WTC11 (cell line): ENCODE results near the gene CCHCR1. TPM values are rescaled to one million over a fixed set of nuclear protein-coding genes. Genes with fewer than 3 reads are reported as not detected.

ENCODE experiments used
- ATAC-seq: fragments of 200-7000 bp; cut with Tn5 transposase; 2 replicates; pipeline ENCODE4 v1.10.0; 2021; ENCODE audit warnings: mild to moderate bottlenecking, moderate library complexity
- CTCF ChIA-PET: fragments of 300-600 bp; sonication (Branson Sonifier 250); formaldehyde crosslinking; loops from one replicate; lab custom pipeline; 2021; ENCODE audit warnings: antibody characterized with exemption; lab: Charles Lee
- POLR2A ChIA-PET: fragments of 350-600 bp; sonication (Branson Sonifier 250); formaldehyde crosslinking; loops from one replicate; lab custom pipeline; 2021; ENCODE audit warnings: antibody characterized with exemption; lab: Charles Lee
- DNase-seq: peaks from one replicate; pipeline ENCODE4 v3.0.0; 2021; ENCODE audit warnings: low spot score
- H3K27ac Mint-ChIP-seq: 2 replicates; pipeline ENCODE4 v1.8.0; 2021; ENCODE audit warnings: mixed read lengths
- H3K27me3 Mint-ChIP-seq: 2 replicates; pipeline ENCODE4 v1.8.0; 2021; ENCODE audit warnings: low read depth, mild to moderate bottlenecking, moderate library complexity, mixed read lengths
- H3K36me3 Mint-ChIP-seq: 2 replicates; pipeline ENCODE4 v1.8.0; 2021; ENCODE audit warnings: mixed read lengths
- H3K4me1 Mint-ChIP-seq: 2 replicates; pipeline ENCODE4 v1.8.0; 2022; ENCODE audit warnings: mixed read lengths
- H3K4me3 Mint-ChIP-seq: 2 replicates; pipeline ENCODE4 v1.8.0; 2021; ENCODE audit warnings: mild to moderate bottlenecking, moderate library complexity, mixed read lengths
- H3K9me3 Mint-ChIP-seq: 2 replicates; pipeline ENCODE4 v1.8.0; 2021; ENCODE audit warnings: mixed read lengths
- CBFB ChIP-seq: sonication (generic); formaldehyde crosslinking; IDR thresholded peaks from 2 replicates; pipeline ENCODE4 v1.8.1; 2022; ENCODE audit warnings: mild to moderate bottlenecking, low read depth, missing genetic modification reagents
- ESRRA ChIP-seq: sonication (generic); formaldehyde crosslinking; IDR thresholded peaks from 2 replicates; pipeline ENCODE4 v1.8.1; 2022; ENCODE audit warnings: mild to moderate bottlenecking, missing genetic modification reagents, borderline replicate concordance
- GRHL2 ChIP-seq: fragments of 250-450 bp; sonication (Bioruptor Pico); IDR thresholded peaks from 2 replicates; pipeline ENCODE4 v1.8.0; 2022; ENCODE audit warnings: mild to moderate bottlenecking, moderate library complexity; ENCODE audit not compliant: insufficient replicate concordance, severe bottlenecking
- GTF2I ChIP-seq: fragments of 250-450 bp; sonication (Bioruptor Pico); conservative IDR thresholded peaks from 2 replicates; pipeline ENCODE4 v1.4.0; 2021; ENCODE audit warnings: mild to moderate bottlenecking
- JUN ChIP-seq: sonication (generic); formaldehyde crosslinking; IDR thresholded peaks from 2 replicates; pipeline ENCODE4 v1.8.0; 2023; ENCODE audit warnings: mild to moderate bottlenecking, missing genetic modification reagents
- MXD4 ChIP-seq: fragments of 250-450 bp; sonication (Bioruptor Pico); IDR thresholded peaks from 2 replicates; pipeline ENCODE4 v1.8.0; 2021; ENCODE audit warnings: mild to moderate bottlenecking, moderate library complexity, borderline replicate concordance
- OVOL2 ChIP-seq: fragments of 250-450 bp; sonication (Bioruptor Pico); IDR thresholded peaks from 2 replicates; pipeline ENCODE4 v1.9.0; 2021; ENCODE audit warnings: mild to moderate bottlenecking, borderline replicate concordance
- SMAD4 ChIP-seq: sonication (generic); formaldehyde crosslinking; IDR thresholded peaks from 2 replicates; pipeline ENCODE4 v1.8.0; 2022; ENCODE audit warnings: mild to moderate bottlenecking, missing genetic modification reagents
- ZNF121 ChIP-seq: sonication (generic); formaldehyde crosslinking; IDR thresholded peaks from 2 replicates; pipeline ENCODE4 v1.8.0; 2023; ENCODE audit warnings: missing genetic modification reagents
- ZNF232 ChIP-seq: sonication (generic); formaldehyde crosslinking; IDR thresholded peaks from 2 replicates; pipeline ENCODE4 v1.8.0; 2022; ENCODE audit warnings: mild to moderate bottlenecking, missing genetic modification reagents
- ZNF423 ChIP-seq: fragments of 250-450 bp; sonication (Bioruptor Pico); IDR thresholded peaks from 2 replicates; pipeline ENCODE4 v2.1.2; 2022; ENCODE audit warnings: mild to moderate bottlenecking, moderate library complexity
- total RNA-seq: library from RNA; stranded (reverse); gene quantifications from 3 replicates; pipeline ENCODE4 v1.2.3, GENCODE V29; 2021
- TF ChIP-seq, protein P1 (sequence below): fragments of 250-450 bp; sonication (Bioruptor Pico); conservative IDR thresholded peaks from 2 replicates; pipeline ENCODE4 v1.9.0; 2021; ENCODE audit warnings: mild to moderate bottlenecking
- TF ChIP-seq, protein P2 (sequence below): sonication (generic); formaldehyde crosslinking; IDR thresholded peaks from 2 replicates; pipeline ENCODE4 v1.8.1; 2023; ENCODE audit warnings: mild to moderate bottlenecking, missing genetic modification reagents
- TF ChIP-seq, protein P3 (sequence below): sonication (generic); formaldehyde crosslinking; IDR thresholded peaks from 2 replicates; pipeline ENCODE4 v1.8.1; 2023; ENCODE audit warnings: mild to moderate bottlenecking, missing genetic modification reagents, moderate library complexity
- TF ChIP-seq, protein P4 (sequence below): sonication (generic); formaldehyde crosslinking; IDR thresholded peaks from 2 replicates; pipeline ENCODE4 v1.8.0; 2022; ENCODE audit warnings: missing genetic modification reagents
- TF ChIP-seq, protein P5 (sequence below): sonication (generic); formaldehyde crosslinking; IDR thresholded peaks from 2 replicates; pipeline ENCODE4 v1.8.1; 2023; ENCODE audit warnings: mild to moderate bottlenecking, moderate library complexity, missing genetic modification reagents
- TF ChIP-seq, protein P6 (sequence below): sonication (generic); formaldehyde crosslinking; IDR thresholded peaks from 2 replicates; pipeline ENCODE4 v1.8.0; 2022; ENCODE audit warnings: mild to moderate bottlenecking, missing genetic modification reagents
- TF ChIP-seq, protein P7 (sequence below): sonication (generic); formaldehyde crosslinking; IDR thresholded peaks from 2 replicates; pipeline ENCODE4 v1.8.1; 2022; ENCODE audit warnings: mild to moderate bottlenecking, moderate library complexity, missing genetic modification reagents
- TF ChIP-seq, protein P8 (sequence below): sonication (generic); formaldehyde crosslinking; IDR thresholded peaks from 2 replicates; pipeline ENCODE4 v1.8.1; 2023; ENCODE audit warnings: mild to moderate bottlenecking, missing genetic modification reagents
- TF ChIP-seq, protein P9 (sequence below): sonication (generic); formaldehyde crosslinking; IDR thresholded peaks from 2 replicates; pipeline ENCODE4 v1.8.0; 2023; ENCODE audit warnings: missing genetic modification reagents

The CCHCR1 gene
- total RNA-seq, 1 experiment from 2014 or later = 58.7 TPM

DNA sequence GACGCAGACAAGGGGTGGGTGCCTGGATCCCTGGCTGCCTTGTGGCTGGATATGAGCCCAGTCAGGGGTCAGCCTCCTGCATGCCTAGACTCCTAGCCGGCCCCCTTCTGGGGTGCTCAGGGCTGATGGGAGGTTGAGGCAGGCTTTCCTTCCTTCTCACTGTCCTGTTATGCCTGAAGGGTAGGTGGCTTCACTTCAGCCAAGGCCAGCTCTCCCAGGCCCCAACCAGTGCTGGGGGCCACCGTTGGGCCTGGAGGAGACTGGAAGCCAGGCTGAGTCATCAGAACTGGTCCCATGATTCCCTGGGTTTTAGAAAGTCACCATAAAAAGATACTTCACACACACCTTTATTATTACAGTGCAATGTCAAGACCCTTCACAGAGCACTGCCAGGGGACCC is 15.8 kb upstream of the CCHCR1 start (continued):
- TF ChIP-seq, protein P1, sequence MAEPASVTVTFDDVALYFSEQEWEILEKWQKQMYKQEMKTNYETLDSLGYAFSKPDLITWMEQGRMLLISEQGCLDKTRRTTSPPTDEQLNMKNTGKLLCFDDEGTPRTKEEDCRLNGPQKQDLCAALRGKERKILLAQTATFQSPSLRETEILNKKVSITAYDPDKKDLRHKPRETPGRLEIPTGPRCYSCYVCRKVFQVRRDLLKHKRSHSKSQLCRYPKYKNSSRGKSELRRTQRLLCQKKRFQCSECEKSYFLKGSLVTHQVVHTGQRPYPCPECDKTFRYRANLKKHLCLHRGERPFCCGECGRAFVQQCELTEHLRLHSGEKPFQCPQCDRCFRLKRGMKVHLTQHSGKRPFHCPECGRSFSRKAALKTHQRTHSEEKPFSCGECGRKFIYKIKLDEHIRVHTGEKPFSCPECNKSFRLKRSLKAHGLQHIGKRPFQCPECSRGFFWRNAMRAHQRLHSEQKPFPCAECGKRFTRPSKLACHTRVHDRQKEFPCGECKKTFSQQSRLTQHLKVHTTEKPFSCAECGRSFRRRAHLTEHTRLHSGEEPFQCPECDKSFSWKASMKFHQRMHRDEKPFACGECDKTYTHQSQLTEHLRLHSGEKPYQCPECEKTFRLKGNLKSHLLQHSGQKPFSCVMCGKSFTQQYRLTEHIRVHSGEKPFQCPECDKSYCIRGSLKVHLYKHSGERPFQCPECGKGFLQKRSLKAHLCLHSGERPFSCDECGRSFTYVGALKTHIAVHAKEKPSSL = 0 out of 2 replicates have a peak, but pooled peaks have one; percentile 41
- TF ChIP-seq GRHL2 (no peak), GTF2I (no peak), ZNF121 (CRISPR knock-in tag) (no peak)

DNA sequence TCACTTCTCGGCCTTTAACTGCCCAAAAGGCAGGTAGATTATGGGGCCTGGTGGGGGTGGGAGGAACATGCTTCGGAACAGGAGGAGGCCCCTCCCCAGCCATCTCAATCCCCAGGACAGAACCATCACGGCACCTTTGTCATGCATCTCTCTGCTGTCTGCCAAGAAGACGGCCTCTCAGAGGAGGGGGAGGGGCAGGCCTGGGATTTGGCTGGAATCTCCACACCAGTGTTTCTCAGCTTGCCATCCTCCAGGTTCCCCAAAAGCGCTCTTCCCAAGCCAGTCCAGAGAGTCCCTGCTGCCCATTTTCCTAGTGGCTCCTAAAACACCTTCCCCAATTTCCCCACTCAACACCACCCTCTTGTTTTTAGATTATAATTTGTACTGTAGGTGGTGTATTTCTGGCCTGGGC is 15.4 kb upstream of the CCHCR1 start:
- DNase-seq = peak; percentile 91
- CTCF ChIA-PET = interaction anchor here (0.6 to 4.8 kb wide), 11 partner anchors 11 to 422 kb away, joined by 3 to 60 read pairs (median 9); partner anchors contain the start of genes CCHCR1, PSORS1C1, PSORS1C2 and TCF19
- TF ChIP-seq CBFB (CRISPR knock-in tag) = no peak
- TF ChIP-seq, protein P2, sequence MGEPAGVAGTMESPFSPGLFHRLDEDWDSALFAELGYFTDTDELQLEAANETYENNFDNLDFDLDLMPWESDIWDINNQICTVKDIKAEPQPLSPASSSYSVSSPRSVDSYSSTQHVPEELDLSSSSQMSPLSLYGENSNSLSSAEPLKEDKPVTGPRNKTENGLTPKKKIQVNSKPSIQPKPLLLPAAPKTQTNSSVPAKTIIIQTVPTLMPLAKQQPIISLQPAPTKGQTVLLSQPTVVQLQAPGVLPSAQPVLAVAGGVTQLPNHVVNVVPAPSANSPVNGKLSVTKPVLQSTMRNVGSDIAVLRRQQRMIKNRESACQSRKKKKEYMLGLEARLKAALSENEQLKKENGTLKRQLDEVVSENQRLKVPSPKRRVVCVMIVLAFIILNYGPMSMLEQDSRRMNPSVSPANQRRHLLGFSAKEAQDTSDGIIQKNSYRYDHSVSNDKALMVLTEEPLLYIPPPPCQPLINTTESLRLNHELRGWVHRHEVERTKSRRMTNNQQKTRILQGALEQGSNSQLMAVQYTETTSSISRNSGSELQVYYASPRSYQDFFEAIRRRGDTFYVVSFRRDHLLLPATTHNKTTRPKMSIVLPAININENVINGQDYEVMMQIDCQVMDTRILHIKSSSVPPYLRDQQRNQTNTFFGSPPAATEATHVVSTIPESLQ (CRISPR knock-in tag) = no peak
- TF ChIP-seq ZNF423 (CRISPR knock-in tag) = peak; percentile 43; the same call in 1 of the 2 replicates
- TF ChIP-seq JUN (CRISPR knock-in tag) = 0 out of 2 replicates have a peak, but pooled peaks have one; percentile 24
- TF ChIP-seq SMAD4 (CRISPR knock-in tag) = peak; percentile 58; the same call in 1 of the 2 replicates
- TF ChIP-seq, protein P3, sequence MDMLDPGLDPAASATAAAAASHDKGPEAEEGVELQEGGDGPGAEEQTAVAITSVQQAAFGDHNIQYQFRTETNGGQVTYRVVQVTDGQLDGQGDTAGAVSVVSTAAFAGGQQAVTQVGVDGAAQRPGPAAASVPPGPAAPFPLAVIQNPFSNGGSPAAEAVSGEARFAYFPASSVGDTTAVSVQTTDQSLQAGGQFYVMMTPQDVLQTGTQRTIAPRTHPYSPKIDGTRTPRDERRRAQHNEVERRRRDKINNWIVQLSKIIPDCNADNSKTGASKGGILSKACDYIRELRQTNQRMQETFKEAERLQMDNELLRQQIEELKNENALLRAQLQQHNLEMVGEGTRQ (CRISPR knock-in tag) = no peak
- TF ChIP-seq OVOL2 = no peak
- TF ChIP-seq, protein P4, sequence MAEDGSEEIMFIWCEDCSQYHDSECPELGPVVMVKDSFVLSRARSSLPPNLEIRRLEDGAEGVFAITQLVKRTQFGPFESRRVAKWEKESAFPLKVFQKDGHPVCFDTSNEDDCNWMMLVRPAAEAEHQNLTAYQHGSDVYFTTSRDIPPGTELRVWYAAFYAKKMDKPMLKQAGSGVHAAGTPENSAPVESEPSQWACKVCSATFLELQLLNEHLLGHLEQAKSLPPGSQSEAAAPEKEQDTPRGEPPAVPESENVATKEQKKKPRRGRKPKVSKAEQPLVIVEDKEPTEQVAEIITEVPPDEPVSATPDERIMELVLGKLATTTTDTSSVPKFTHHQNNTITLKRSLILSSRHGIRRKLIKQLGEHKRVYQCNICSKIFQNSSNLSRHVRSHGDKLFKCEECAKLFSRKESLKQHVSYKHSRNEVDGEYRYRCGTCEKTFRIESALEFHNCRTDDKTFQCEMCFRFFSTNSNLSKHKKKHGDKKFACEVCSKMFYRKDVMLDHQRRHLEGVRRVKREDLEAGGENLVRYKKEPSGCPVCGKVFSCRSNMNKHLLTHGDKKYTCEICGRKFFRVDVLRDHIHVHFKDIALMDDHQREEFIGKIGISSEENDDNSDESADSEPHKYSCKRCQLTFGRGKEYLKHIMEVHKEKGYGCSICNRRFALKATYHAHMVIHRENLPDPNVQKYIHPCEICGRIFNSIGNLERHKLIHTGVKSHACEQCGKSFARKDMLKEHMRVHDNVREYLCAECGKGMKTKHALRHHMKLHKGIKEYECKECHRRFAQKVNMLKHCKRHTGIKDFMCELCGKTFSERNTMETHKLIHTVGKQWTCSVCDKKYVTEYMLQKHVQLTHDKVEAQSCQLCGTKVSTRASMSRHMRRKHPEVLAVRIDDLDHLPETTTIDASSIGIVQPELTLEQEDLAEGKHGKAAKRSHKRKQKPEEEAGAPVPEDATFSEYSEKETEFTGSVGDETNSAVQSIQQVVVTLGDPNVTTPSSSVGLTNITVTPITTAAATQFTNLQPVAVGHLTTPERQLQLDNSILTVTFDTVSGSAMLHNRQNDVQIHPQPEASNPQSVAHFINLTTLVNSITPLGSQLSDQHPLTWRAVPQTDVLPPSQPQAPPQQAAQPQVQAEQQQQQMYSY (CRISPR knock-in tag) = peak; percentile 85
- TF ChIP-seq, protein P5, sequence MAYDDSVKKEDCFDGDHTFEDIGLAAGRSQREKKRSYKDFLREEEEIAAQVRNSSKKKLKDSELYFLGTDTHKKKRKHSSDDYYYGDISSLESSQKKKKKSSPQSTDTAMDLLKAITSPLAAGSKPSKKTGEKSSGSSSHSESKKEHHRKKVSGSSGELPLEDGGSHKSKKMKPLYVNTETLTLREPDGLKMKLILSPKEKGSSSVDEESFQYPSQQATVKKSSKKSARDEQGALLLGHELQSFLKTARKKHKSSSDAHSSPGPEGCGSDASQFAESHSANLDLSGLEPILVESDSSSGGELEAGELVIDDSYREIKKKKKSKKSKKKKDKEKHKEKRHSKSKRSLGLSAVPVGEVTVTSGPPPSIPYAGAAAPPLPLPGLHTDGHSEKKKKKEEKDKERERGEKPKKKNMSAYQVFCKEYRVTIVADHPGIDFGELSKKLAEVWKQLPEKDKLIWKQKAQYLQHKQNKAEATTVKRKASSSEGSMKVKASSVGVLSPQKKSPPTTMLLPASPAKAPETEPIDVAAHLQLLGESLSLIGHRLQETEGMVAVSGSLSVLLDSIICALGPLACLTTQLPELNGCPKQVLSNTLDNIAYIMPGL = no peak
- TF ChIP-seq, protein P6, sequence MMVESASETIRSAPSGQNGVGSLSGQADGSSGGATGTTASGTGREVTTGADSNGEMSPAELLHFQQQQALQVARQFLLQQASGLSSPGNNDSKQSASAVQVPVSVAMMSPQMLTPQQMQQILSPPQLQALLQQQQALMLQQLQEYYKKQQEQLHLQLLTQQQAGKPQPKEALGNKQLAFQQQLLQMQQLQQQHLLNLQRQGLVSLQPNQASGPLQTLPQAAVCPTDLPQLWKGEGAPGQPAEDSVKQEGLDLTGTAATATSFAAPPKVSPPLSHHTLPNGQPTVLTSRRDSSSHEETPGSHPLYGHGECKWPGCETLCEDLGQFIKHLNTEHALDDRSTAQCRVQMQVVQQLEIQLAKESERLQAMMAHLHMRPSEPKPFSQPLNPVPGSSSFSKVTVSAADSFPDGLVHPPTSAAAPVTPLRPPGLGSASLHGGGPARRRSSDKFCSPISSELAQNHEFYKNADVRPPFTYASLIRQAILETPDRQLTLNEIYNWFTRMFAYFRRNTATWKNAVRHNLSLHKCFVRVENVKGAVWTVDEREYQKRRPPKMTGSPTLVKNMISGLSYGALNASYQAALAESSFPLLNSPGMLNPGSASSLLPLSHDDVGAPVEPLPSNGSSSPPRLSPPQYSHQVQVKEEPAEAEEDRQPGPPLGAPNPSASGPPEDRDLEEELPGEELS (CRISPR knock-in tag) = peak; percentile 85
- TF ChIP-seq, protein P7, sequence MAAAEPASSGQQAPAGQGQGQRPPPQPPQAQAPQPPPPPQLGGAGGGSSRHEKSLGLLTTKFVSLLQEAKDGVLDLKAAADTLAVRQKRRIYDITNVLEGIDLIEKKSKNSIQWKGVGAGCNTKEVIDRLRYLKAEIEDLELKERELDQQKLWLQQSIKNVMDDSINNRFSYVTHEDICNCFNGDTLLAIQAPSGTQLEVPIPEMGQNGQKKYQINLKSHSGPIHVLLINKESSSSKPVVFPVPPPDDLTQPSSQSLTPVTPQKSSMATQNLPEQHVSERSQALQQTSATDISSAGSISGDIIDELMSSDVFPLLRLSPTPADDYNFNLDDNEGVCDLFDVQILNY (CRISPR knock-in tag) = no peak
- TF ChIP-seq, protein P8, sequence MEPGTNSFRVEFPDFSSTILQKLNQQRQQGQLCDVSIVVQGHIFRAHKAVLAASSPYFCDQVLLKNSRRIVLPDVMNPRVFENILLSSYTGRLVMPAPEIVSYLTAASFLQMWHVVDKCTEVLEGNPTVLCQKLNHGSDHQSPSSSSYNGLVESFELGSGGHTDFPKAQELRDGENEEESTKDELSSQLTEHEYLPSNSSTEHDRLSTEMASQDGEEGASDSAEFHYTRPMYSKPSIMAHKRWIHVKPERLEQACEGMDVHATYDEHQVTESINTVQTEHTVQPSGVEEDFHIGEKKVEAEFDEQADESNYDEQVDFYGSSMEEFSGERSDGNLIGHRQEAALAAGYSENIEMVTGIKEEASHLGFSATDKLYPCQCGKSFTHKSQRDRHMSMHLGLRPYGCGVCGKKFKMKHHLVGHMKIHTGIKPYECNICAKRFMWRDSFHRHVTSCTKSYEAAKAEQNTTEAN (CRISPR knock-in tag) = peak; percentile 70; the same call in 1 of the 2 replicates
- TF ChIP-seq MXD4 = no peak
- TF ChIP-seq, protein P9, sequence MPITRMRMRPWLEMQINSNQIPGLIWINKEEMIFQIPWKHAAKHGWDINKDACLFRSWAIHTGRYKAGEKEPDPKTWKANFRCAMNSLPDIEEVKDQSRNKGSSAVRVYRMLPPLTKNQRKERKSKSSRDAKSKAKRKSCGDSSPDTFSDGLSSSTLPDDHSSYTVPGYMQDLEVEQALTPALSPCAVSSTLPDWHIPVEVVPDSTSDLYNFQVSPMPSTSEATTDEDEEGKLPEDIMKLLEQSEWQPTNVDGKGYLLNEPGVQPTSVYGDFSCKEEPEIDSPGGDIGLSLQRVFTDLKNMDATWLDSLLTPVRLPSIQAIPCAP = peak; percentile 81
- no peak for TF ChIP-seq ZNF232 (CRISPR knock-in tag)
- no peak for TF ChIP-seq ESRRA (CRISPR knock-in tag)

More for the DNA sequence above, 15.4 kb upstream of the CCHCR1 start:
- Mint-ChIP-seq H3K9me3 (no peaks in the 10 kb centered on the region), H3K27ac (peak overlapping the region; percentile 100), H3K4me3 (peak overlapping the region; percentile 81), H3K4me1 (peaks cover 60% of the 10 kb centered on the region), H3K36me3 (peaks cover 28% of the 10 kb centered on the region), H3K27me3 (no peaks in the 10 kb centered on the region)
- ATAC-seq = peak; percentile 52
- POLR2A ChIA-PET = interaction anchor here (0.6 to 2.9 kb wide), 14 partner anchors 9 to 490 kb away, joined by 3 to 44 read pairs (median 4); partner anchors contain the start of genes PSORS1C2 and TCF19
